Choroid plexus epithelial cell (primary cell): ENCODE results near the gene ARID5B.

Source experiments
- DNase-seq: peaks from one replicate; pipeline ENCODE4 v3.0.0-alpha.2; 2010; ENCODE audit warnings: low read depth
- H3K4me3 ChIP-seq: 2 replicates; pipeline ENCODE4 v1.5.1; 2011; ENCODE audit warnings: low read depth, mild to moderate bottlenecking, control low read depth, low read length, moderate library complexity
- TF ChIP-seq, protein P1 (sequence below): conservative IDR thresholded peaks from 2 replicates; pipeline ENCODE4 v1.5.1; 2011; ENCODE audit warnings: low read depth, mild to moderate bottlenecking, control low read depth, inconsistent platforms, low read length, moderate library complexity

Gene ARID5B

DNA sequence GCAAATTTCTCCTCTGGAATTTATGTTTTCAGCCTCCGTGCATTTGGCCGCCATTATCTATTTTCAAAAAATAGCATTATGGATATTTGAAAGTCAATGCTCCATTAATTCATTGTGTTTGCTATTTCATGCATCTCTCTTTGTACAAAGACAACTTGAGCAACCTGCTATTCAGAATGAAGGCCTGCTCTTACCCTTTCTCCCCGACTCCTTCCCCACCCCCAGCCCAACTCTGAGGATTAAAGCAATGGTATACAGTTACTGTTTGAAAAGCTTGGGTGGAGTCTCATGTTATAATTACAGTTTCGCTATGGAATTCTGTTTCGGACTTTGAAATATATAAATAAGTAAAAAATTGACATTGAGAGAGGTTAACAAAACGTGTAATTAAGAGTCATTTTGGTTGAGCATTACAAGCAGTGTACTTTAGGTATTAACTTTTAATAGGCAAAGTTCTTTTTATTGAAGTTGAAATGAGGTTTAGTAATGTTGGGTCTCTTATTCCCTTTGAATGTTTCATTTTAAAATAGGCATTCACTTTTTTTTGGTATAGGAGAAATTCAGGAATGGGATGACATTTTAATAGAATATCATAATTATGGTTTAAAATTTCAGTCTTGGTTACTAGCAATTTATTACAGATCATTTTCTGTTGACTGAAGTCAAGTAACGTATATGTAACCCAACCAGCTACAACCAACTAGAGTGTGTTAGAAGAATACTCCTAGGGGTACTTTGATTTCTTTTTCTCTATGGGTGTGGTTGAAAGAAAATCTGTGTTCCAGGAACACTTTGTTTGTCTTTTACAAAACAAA lies 93.1 kb downstream of the ARID5B start:
- TF ChIP-seq, protein P1, sequence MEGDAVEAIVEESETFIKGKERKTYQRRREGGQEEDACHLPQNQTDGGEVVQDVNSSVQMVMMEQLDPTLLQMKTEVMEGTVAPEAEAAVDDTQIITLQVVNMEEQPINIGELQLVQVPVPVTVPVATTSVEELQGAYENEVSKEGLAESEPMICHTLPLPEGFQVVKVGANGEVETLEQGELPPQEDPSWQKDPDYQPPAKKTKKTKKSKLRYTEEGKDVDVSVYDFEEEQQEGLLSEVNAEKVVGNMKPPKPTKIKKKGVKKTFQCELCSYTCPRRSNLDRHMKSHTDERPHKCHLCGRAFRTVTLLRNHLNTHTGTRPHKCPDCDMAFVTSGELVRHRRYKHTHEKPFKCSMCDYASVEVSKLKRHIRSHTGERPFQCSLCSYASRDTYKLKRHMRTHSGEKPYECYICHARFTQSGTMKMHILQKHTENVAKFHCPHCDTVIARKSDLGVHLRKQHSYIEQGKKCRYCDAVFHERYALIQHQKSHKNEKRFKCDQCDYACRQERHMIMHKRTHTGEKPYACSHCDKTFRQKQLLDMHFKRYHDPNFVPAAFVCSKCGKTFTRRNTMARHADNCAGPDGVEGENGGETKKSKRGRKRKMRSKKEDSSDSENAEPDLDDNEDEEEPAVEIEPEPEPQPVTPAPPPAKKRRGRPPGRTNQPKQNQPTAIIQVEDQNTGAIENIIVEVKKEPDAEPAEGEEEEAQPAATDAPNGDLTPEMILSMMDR = no peak
- no peak overlapping the region for H3K4me3 ChIP-seq
- DNase-seq = no peak

DNA sequence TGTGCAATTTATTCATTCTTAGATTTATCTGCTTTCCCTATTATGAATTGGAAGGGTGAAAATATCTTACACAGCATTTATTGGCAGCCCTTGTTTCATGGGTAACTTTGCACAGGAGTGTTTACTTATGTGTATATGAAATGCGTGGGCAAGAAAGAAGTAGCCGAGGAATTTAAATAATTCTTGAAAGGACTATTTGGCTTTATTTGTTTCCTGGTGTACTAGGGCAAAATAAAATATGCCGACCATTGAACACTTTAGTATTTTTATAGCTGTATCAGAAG lies 93.7 kb downstream of the ARID5B start:
- H3K4me3 ChIP-seq = no peak overlapping the region
- no peak for DNase-seq
- TF ChIP-seq, protein P1 = no peak

DNA sequence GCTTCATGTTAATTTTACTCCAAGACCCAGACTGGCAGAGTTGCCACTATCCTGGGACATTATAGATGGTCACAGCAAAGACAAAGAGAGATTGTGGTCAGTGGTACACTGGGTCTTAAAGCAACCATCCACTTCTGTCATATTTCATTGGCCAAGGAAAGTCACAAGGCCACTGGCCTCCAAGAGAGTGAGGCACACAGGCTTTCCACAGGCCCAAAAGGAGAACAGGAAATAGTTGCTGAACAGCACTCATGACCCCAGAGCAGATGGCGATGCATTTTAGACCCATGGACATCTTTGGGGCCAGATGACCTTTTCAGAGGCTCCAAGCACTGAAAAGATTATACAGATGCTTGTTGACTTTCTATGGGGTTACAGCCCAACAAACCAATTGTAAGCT lies 97.4 kb downstream of the ARID5B start:
- DNase-seq = no peak
- no peak overlapping the region for H3K4me3 ChIP-seq
- TF ChIP-seq, protein P1 = no peak

DNA sequence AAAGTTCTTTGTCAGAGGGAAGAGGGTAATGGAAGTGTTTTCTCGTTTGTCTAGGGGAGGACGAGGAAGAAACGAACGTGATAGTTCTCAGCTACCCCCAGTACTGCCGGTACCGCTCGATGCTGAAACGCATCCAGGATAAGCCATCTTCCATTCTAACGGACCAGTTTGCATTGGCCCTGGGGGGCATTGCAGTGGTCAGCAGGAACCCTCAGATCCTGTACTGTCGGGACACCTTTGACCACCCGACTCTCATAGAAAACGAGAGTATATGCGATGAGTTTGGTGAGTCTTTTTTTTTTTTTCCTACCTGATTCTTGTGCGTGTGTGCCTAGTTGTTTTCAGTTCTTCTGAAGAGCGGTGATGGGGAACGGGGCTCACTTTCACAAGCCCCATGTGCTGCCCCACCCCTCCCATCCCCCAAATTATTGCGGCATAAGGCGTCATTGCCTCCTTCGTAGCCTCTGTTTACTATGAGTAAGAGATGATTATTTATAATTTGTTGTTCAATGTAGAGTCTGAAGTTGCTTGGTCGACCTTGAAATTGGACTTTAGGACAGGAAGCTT lies 98.6 kb downstream of the ARID5B start:
- no peak for DNase-seq
- TF ChIP-seq, protein P1 = no peak
- no peak overlapping the region for H3K4me3 ChIP-seq

DNA sequence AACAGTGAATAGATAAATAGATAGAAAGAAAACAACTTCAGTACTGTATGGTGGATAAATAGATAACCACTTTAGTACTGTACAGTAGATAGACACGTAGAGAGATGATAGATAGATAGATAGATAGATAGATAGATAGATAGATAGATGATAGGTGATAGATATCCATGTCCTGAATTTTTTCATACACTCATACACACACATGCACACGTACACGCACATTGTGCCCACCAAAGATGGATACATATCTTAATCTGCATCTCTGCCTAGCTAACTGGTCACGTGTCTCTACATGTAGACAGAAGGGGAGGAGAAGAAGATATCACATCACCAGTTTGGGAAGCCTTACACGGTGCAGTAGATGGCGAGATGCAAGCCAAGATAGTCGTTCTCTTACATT lies 99.2 kb downstream of the ARID5B start:
- DNase-seq = no peak
- H3K4me3 ChIP-seq = no peak overlapping the region
- TF ChIP-seq, protein P1 = no peak

DNA sequence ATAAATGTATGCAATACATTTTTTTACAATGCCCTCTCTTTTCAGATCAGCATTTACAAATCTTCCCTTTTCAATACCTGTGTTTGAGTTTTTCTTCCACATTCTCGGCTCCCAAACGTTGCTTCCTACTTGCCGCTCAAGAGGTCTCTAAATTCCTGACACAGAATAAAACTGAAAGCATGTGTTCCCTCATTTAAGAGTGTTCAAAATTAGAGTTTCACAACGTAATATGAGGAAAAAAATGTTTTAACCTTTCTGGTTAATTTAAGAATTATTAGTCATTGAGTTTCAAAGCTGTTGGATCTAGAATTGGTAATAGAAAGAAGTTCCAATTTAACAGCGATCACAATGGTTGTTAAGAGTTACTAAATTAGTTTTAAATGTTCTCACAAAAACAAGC lies 100.4 kb downstream of the ARID5B start:
- DNase-seq = no peak
- H3K4me3 ChIP-seq = no peak overlapping the region
- TF ChIP-seq, protein P1 = no peak

DNA sequence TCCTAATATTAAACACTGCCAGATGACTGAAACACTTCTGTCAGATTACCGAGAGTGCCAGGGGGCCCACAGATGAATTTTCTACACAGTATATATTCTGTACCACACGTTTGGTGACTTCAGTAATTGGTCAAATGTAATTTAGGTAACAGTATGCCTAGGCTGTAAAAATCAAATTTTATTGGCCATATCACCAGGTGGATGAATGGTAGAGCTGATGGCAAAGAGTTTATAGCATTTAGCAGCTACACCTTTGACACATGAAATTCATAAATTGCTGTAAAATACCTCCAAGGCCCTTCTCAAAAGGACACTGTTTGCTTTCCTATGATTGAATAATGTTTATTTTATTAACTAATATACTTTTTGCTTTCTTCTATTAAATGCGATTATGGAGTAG lies 101.3 kb downstream of the ARID5B start:
- no peak for DNase-seq
- no peak overlapping the region for H3K4me3 ChIP-seq
- TF ChIP-seq, protein P1 = no peak
